Measurements from ENCODE around the gene KRTAP24-1. TPM values are rescaled to one million over a fixed set of nuclear protein-coding genes. Genes with fewer than 3 reads are reported as not detected.

KRTAP24-1 gene
- polyA plus RNA-seq = not detected

GRCh38 chr21:30282850-30283249, at the start of gene KRTAP24-1:
KRTAP24-1 (minus strand) TSS chr21:30282950; CDS start chr21:30282932, 18 bp downstream.
- 50 to 55% (median 52%) methylated on average over 3 of the region's 3 CpGs for WGBS, 3 donors
- no peak within 1 kb of the TSS for H3K27ac ChIP-seq (ENCODE audit: low read depth, low read length)

DNA sequence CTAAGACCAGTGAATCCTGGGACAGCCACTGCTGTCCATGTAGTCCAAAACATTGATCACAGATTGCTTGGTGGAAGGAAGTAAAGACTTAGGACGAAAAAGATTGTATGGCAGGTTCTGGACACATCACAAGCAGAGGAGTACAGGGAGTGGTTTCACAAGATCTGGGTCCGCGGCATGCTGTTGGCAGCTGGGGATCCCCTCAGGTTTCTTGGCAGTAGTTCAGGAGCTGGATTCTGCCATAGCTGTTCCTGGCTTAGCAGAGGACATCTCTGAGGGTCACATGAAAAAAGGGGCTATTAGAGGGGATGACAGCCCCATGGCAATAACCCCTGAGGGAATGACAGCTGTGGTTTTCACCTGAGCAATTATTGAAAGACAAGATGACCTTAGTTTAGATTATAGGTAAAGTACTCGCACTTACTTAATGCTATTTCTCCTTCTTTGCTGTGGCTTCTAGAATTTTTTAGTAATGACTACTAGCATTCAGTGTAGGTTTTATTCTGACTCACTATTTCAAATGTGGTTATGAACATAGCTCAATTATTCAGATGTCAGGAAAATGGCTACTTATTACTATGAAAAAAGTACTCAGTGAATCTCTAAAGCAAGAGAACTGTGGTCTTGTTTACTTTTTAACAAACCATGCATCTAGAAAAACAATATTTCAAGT, 46.6 kb upstream of the KRTAP24-1 start:
- WGBS, 3 donors = 75 to 87% (median 84%) methylated on average over 4 of the region's 4 CpGs
- no peak overlapping the region for H3K27ac ChIP-seq (ENCODE audit: low read depth, low read length)

- H3K27ac ChIP-seq (ENCODE audit: low read depth, low read length) = no peak overlapping the region
Observed at GRCh38 chr21:30326390-30326789, 43.6 kb upstream of the KRTAP24-1 start.

DNA sequence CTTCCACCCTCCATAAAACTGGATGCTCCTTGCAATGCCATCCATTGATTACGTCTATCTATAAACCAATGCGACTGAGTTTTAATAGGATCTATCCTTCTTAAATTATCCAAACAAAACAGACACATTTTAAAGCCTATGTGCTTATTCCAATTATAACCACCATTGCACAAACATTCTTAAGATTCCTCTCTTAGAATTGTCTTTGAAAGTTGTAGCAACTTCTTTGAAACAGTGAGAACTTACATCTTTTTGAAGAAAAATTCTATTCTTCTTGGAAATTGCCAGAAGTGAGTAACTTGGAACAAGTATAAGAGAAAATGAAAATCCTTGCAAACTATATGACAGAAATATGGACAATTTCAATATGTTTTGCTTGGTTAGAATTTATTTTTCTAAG, 37.5 kb upstream of the KRTAP24-1 start, which contains the start of gene KRTAP26-1:
Gene KRTAP26-1, minus strand, starts transcription at position 101 of the 400 bp plus-strand sequence. CDS start 280 bp downstream, outside the sequence.
- 84 to 91% (median 84%) methylated on average over 2 of the region's 2 CpGs for WGBS, 3 donors
- no peak within 1 kb of the TSS for H3K27ac ChIP-seq (ENCODE audit: low read depth, low read length)

DNA sequence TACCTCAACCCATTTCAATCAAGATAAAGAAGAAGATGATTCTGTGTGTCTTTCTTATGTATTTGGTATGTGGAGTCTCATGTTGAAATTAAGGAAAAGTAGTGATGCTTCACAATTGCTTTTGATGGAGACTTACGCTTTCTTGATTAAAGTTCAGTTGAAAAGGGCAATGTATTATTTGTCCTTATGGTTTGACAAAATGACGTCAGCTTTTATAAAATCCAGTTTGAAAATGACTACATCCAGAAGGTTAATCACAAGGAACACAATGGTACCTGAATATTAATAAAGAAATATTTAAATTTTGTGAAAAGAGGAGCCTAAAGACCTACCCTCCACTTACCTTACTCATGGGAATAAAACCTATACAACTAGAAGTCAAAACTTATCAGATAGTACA, 33.0 kb upstream of the KRTAP24-1 start:
- no peak overlapping the region for H3K27ac ChIP-seq (ENCODE audit: low read depth, low read length)

DNA sequence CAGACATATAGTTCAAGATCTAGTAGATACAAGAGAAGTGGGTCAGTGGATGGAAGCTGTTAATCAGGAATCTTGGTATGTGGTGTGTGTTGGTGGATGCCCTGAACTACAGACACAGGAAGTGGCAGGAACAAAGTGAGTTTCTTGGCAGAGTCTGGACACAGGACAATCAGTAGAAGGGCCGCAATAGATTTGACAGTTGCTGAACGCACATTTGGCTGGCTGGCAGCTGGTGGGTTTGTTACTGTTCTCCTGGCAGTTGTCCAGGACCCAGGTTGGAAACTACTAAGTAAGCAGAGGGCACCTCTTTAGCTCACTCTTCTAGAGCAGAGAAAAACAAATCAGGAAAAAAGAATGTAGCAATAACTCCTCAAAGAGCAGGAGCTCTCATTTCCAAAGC, 24.1 kb upstream of the KRTAP24-1 start:
- no peak overlapping the region for H3K27ac ChIP-seq (ENCODE audit: low read depth, low read length)
- 21 to 80% (median 75%) methylated on average over 2 of the region's 2 CpGs for WGBS, 3 donors

More for the DNA sequence above, 33.0 kb upstream of the KRTAP24-1 start:
- WGBS, 3 donors = 81 to 91% (median 90%) methylated on average over 2 of the region's 2 CpGs

- 28 to 42% (median 30%) methylated on average over 1 of the region's 1 CpG for WGBS, 3 donors
- H3K27ac ChIP-seq (ENCODE audit: low read depth, low read length) = no peak overlapping the region
Observed at GRCh38 chr21:30305136-30305535, 22.4 kb upstream of the KRTAP24-1 start.

DNA sequence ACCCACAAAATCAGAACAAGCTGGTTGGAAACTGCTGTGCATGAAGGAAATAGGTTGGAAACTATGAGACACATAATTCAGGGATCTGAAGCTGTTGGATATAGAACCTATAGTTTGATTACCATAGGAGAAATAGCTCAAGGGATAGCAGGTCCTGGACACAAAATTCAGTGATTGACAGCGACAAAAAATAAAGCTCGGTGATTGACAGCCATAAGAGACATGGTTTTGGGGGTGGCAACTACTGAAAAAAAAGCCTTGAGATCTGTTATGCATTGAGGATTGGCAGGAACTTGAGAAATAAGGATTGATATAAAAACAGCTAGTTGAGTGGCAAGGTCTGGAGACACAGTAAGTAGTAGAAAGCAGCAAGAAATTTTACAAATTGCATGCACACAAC, 6.5 kb upstream of the KRTAP24-1 start, which contains the start of gene KRTAP25-1:
Gene KRTAP25-1, minus strand, starts transcription at position 300 of the 400 bp plus-strand sequence. Its CDS starts 24 bp downstream, at position 276.
- WGBS, 3 donors = 79 to 94% (median 89%) methylated on average over 2 of the region's 2 CpGs
- no peak within 1 kb of the TSS for H3K27ac ChIP-seq (ENCODE audit: low read depth, low read length)

DNA sequence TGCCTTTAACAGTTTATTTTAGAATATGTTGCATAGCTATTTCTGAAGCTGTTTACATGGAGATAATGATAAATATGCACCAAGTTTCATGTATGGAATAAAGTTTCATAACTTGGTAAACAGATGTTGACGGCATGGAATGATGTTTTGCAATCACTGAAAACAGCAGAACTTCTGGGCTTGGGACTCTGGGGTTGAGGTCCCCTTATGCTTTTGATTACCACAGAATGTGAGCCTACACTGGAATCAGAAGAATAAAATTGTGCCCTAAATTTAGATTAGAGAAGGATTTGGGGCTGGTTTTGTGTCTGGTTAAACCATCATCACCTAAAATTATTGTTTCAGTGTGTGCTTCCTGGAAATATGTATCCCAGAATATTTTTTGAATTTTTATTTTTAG, 11.1 kb downstream of the KRTAP24-1 start:
- no peak overlapping the region for H3K27ac ChIP-seq (ENCODE audit: low read depth, low read length)
- 70 to 83% (median 73%) methylated on average over 1 of the region's 1 CpG for WGBS, 3 donors

DNA sequence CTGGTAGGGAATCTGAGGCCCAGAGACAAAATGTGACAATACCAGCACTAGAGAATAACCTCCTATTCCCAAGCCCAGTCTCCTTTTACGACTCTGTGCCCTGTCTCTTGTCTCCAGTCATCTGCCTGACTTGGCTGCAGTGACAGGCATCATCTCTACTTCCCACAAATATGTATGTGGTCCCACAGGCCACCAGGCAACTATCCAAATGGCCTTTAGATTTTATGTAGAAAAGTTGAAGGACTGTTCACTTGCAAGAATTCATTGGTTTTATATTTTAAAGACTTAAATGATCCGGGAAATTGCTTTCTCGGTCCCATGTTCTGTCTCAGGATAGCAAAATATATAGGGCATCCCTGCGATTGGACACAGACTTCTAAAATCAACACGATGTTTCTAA, 11.6 kb downstream of the KRTAP24-1 start:
- WGBS, 3 donors = 67 to 82% (median 77%) methylated on average over 5 of the region's 5 CpGs
- H3K27ac ChIP-seq (ENCODE audit: low read depth, low read length) = no peak overlapping the region

GRCh38 chr21:30269803-30270530, 12.8 kb downstream of the KRTAP24-1 start:
- WGBS, 3 donors = 60 to 66% (median 60%) methylated on average over 3 of the region's 3 CpGs
- H3K27ac ChIP-seq (ENCODE audit: low read depth, low read length) = no peak overlapping the region

DNA sequence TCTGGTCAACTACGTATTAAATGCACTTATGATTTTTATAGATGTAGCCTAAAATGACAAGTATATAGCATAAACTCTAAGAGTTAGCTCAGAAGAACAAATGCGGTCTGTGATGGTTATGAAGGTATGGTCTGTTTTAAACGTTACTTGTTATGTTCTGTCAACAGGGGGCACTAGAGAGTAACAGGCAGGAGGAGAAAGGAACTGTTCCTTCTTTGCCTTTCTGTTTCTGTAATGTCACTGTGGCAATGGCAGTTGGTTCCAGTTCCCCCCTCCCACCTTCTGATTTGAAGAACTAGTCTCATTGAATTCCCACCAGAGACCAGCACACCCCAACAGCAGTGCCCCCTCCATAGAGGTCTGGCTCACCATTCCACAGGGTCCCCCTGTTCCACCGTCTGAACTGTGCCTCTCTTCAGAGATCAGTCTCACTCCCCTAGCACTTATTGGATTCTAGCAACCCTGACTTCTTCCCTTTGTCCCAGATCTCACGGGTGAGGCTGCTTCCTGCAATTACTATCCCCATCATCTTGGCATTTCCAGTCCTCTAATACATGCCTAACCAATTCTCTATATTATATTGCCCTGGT, 14.0 kb downstream of the KRTAP24-1 start:
- WGBS, 3 donors = 57 to 69% (median 58%) methylated on average over 5 of the region's 5 CpGs
- no peak overlapping the region for H3K27ac ChIP-seq (ENCODE audit: low read depth, low read length)

- WGBS, 3 donors = 62 to 71% (median 70%) methylated on average over 4 of the region's 4 CpGs
- no peak overlapping the region for H3K27ac ChIP-seq (ENCODE audit: low read depth, low read length)
Observed at GRCh38 chr21:30257773-30258172, 25.0 kb downstream of the KRTAP24-1 start.

DNA sequence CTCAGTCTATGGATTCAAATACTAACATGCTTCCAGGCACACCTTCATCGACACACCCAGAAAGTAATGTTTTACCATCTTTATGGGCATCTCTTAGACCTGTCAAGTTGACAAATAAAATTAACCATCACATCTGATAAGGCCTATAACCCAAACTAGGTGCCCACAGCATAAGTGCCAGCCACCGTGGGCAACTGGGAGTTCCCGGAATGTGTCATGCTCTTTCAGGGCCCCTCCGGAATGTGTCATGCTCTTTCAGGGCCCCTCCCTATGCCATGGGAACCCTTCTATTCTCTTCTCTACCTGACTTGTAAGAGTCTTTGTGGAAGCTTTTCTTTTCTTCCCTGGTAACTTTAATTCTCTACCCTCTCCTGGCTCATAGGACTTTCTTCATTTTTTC, 26.6 kb downstream of the KRTAP24-1 start:
- H3K27ac ChIP-seq (ENCODE audit: low read depth, low read length) = no peak overlapping the region
- WGBS, 3 donors = 86 to 92% (median 91%) methylated on average over 4 of the region's 4 CpGs

- no peak overlapping the region for H3K27ac ChIP-seq (ENCODE audit: low read depth, low read length)
- WGBS, 3 donors = 28 to 87% (median 50%) methylated on average over 1 of the region's 1 CpG
Observed at GRCh38 chr21:30255679-30256078, 27.1 kb downstream of the KRTAP24-1 start.

DNA sequence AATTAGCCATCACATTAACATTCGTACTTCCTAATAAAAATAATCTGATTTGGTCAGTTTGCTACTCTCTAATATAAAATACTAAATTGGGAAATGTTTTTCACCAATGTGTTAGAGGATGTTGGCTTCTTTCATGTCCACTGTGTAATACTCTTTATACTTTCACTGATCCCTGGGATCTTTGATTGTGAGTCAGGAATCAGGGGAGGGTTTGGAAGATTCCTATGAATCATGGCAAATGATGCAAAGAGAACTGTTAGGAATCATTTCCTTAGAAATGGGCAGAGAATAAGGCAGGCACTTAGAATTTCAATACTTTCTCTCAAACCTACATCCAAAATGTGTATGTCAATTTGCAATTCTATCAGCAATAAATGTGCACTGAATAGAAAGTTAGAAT, 31.0 kb downstream of the KRTAP24-1 start:
- WGBS, 3 donors = 66 to 88% (median 83%) methylated on average over 1 of the region's 1 CpG
- no peak overlapping the region for H3K27ac ChIP-seq (ENCODE audit: low read depth, low read length)

DNA sequence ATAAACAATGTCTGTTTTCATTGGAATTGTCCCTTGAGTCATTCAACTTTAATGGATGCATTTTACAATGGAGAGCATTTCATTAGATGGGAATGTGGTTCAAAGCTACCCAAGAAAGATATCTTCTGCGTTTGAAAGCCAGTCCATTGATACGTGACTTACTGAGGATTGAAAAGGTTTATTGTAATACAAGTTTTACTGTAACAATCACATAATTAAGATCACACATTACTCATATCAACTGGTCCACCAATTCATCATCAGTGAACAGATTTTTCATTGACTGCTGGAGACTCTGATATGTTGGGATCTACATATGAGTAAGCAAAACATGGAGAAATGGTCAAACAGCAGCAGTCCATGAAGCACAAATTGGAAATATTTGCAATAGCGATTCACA, 32.8 kb downstream of the KRTAP24-1 start:
- WGBS, 3 donors = 64 to 81% (median 70%) methylated on average over 3 of the region's 3 CpGs
- no peak overlapping the region for H3K27ac ChIP-seq (ENCODE audit: low read depth, low read length)

DNA sequence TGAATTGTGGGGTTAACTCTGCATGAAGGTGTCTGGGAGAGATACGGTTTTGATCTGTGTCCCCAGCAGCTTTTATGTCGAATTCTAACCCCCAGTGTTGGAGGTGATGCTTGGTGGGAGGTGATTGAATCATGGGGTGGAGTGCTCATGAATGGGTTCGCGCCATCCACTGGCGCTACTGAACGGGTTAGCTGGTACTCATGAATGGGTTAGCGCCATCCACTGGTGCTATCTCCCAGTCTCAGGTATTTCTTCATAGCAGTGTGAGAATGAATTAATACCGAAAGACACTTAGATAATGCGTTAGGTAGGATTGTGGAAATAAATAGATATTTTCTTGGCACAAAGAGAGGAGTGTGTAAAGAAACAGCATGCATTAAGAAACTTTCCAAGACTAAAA, 33.9 kb downstream of the KRTAP24-1 start:
- WGBS, 3 donors = 78 to 91% (median 81%) methylated on average over 9 of the region's 9 CpGs
- H3K27ac ChIP-seq (ENCODE audit: low read depth, low read length) = no peak overlapping the region

DNA sequence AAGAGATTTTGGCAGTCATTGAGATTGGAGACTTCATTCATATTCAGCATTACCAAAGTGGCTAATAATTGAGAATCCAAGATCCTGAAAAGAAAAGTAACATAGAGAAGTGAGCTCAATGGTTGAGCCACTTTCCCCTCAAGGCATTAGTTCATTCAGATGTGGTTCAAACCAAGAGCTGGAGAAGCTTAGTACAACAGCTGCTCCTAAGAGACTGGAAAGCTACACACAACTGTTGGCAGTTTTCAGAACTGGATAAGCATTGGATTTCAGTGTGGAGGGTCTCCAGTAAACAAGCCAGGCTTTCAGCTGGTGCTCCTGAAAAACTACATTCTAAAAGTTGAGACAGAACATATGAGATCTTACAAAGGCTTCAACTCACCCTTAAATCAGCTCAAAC, 37.7 kb downstream of the KRTAP24-1 start:
- H3K27ac ChIP-seq (ENCODE audit: low read depth, low read length) = no peak overlapping the region

Measured in adipose tissue (tissue), 3 donors.